Stimulated activated CD8-positive, alpha-beta memory T cell treated with anti-CD3 and anti-CD28 coated beads, Interleukin-12 subunit alpha, Interleukin-12 subunit beta, amount 100 ng/mL, for 24 hours (primary cell): ENCODE results near the gene ITIH6.

ENCODE experiments used
- DNase-seq: peaks from one replicate; pipeline ENCODE4 v3.0.0-alpha.2; 2020; ENCODE audit errors: extremely low read depth

Gene ITIH6

GRCh38 chrX:54710920-54711319, 87.1 kb downstream of the ITIH6 start:
- DNase-seq = no peak

GRCh38 chrX:54708404-54708803, 89.7 kb downstream of the ITIH6 start:
- DNase-seq = no peak
